ENCODE data around the gene ABHD5.

GRCh38 chr3:43734685-43735084, 43.9 kb downstream of the ABHD5 start:
- TF ChIP-seq EGR1 (IDR thresholded peaks at IDR 0.05) (no peak), MAX (IDR thresholded peaks at IDR 0.05) (no peak), TCF12 (IDR thresholded peaks at IDR 0.05; ENCODE audit: low read depth) (no peak), RAD21 (IDR thresholded peaks at IDR 0.05; ENCODE audit: low read depth) (no peak), TAF1 (IDR thresholded peaks at IDR 0.05; ENCODE audit: low read depth) (no peak), CEBPB (IDR thresholded peaks at IDR 0.05) (no peak)
